Kidney tubule cell (primary cell): ENCODE results near the gene PIK3R5.
"Not testable (repeated sequence)": the region's sequence is repeated elsewhere in the genome, so short reads cannot be mapped to it uniquely, and the experiment has no call there.

Source experiments
- DNase-seq: peaks from one replicate; pipeline ENCODE4 v3.0.0-alpha.2; 2018; ENCODE audit warnings: low spot score

The PIK3R5 gene

GRCh38 chr17:8965394-8966168 lies at the start of gene PIK3R5:
TSS of gene PIK3R5 (minus strand) at chr17:8965707. CDS start at chr17:8911494, 54,213 bp downstream.
- peak; percentile 24 for DNase-seq

DNA sequence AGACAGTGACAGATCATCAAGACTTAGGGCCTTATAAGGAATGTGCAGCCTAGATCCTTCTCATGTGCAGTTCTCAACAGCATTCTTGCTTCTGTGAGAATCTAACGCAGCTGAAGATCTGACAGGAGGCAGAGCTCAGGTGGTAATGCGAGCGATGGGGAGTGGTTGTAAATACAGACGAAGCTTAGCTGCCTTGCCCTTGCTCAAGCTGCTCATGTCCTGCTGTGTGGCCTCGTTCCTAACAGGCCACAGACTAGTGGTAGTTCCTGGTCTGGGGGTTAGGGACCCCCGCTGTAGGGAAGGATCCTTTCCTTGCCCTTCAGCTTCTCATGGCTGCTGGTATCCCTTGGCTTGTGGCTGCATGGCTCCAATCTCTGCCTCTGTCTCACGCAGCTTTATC lies 45.5 kb upstream of the PIK3R5 start:
- no peak for DNase-seq

DNA sequence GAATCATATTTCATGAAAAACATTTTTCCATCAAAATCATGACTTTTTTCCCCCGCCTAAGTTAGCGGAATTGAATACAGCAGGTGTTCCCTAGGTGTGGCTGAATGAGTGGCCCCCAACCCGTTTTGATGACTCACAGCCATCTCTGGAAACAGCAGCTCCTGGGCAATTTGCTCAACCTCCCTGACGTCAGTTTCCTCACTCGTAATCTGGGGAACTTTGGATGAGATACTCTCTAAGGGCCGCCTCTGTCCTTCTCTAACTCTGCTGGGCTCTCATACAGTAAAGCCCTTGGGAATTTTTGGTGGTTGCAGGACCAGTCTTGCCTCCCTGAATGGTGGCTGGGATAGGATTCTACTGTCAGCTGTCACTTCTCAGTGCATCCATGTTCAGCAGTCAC lies 44.2 kb upstream of the PIK3R5 start:
- DNase-seq, result no peak

GRCh38 chr17:9009096-9009495 lies 43.6 kb upstream of the PIK3R5 start:
- DNase-seq, result no peak

DNA sequence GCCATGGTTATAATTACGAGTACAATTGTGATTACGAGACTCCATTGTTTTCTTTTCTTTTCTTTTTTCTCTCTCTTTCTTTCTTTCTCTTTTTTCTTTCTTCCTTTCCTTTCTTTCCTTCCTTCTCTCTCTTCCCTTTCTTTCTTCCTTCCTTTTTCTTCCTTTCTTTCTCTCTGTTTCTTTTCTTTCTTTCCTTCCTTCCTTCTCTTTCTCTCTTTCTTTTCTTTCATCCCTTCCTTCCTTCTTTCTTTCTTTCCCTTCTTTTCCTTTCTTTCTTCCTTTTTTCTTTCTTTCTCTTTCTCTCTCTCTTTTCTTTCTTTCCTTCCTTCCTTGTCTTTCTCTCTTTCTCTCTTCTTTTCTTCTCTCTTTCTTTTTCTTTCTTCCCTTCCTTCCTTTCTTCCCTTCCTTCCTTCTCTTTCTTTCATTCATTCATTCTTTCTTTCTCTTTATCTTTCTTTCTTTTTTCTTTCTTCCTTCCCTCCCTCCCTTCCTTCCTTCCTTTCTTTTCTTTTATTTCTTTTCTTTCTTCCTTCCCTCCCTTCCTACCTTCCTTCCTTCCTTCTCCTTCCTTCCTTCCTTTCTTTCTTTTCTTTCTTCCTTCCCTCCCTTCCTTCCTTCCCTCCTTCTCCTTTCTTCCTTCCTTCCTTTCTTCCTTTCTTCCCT lies 41.7 kb upstream of the PIK3R5 start:
- no peak for DNase-seq

GRCh38 chr17:9006175-9006767 lies 40.8 kb upstream of the PIK3R5 start:
- no peak for DNase-seq

- DNase-seq, result no peak
Measured at GRCh38 chr17:9004961-9005285, 39.4 kb upstream of the PIK3R5 start.

GRCh38 chr17:9004132-9004960 lies 38.8 kb upstream of the PIK3R5 start:
- DNase-seq, result no peak

DNA sequence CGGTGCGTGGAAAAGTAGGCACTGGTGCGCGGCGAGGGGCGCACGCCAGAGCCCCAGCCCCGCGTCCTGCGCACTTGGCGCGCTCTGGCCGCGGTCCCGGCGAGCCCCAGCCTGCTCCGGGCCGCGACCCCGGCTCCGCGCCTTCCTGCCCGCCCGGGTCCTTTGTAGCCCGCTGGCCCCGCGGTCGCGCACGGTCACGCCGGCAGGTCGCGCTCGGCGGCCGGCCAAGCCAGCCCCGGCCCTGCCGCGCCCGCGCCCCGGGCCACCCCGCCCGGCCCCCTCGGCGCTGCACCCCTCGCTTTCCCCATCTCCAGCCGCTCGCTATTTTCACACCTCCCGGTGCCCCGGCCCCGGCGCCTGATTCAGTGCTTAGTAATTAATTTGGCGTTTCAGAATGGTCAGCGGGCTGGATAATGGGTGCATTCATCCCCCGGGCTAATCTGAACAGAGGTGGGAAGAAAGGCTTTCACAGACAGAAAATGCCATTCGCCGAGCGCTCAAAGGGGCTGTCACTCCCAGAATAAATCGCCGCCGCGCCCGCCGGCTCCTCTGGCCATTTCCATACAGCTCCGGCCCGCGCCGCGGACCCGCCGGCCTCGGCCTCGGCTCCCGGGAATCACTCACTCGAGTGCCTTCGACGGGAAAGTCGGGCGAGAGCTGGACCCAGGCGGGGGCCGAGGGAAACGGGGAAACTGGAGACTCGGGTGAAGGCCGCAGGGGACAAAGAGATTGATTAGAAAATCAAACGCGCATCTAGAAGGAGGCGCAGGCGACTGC lies 38.0 kb upstream of the PIK3R5 start:
- DNase-seq, result no peak

DNA sequence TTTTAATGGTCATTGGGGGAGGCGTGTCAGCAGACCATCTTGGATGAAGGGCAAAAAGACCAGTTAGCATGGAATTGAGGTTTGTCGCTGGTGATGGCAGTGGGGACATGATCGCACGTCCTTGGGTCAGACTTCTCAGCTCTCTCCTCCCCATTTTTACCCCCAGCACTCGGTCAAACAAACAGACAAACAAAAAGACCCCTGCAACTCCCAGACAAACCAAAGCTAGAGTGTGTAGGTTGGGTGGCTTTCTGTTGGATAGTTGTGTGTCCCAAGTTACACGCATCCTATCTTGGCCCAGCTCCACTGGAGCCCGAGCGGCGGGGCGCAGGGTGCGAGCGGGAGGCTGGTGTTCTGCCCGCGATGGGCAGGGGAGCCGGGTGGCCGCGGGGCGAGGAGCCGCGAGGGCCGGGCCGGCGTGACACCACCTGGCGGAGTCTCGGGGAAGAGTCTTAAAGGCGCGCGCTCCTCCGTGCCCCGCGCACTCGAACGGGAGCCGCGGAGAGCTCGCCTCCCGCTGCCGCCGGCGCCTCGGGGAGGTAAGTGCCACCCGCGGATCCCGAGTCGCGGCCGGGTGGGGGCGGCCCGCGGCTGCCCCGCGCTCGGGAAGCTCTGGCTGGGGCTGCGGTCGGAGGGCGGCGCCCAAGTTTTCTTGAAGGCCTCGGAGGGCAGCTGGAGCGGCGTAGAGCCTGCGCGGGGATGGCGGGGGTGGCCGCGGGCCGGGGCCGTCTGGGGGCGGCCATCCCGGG lies 37.3 kb upstream of the PIK3R5 start:
- peak; percentile 26 for DNase-seq

DNA sequence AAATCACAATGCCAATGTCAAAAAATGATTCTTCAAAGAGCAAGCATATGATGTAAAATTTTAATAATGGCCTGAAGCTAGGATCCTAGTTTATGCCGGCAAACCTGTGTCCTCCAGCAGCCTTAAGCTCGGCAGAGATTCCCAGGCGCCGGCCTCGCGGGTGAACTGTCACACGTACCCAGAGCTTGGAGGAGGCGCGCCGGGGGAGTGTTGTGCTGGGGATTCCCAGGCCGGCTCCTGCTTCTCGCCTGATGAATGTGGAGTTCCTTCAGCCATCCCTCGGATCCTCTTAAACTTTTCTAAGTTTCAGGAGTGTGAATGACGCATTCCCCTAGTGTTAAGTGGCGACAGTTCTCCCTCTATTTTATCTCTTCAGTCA lies 36.7 kb upstream of the PIK3R5 start:
- DNase-seq, result peak; percentile 36

DNA sequence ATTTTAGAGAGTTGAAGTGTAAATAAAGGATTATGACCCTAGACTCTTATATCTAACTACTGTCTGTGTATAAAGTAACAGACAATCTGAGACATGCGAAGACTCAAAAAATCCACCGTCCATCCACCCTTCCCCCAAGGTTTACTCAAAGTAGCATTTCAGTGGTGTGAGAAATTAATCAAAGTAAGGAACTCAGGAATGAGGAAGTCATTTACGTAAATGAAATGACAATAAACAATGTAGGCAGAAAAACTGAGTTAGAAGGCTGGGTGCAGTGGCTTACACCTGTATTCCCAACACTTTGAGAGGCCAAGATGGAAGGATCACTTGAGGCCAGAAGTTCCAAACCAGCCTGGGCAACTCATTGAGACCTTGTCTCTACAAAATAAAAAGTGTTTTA lies 36.1 kb upstream of the PIK3R5 start:
- DNase-seq, result peak; percentile 8

DNA sequence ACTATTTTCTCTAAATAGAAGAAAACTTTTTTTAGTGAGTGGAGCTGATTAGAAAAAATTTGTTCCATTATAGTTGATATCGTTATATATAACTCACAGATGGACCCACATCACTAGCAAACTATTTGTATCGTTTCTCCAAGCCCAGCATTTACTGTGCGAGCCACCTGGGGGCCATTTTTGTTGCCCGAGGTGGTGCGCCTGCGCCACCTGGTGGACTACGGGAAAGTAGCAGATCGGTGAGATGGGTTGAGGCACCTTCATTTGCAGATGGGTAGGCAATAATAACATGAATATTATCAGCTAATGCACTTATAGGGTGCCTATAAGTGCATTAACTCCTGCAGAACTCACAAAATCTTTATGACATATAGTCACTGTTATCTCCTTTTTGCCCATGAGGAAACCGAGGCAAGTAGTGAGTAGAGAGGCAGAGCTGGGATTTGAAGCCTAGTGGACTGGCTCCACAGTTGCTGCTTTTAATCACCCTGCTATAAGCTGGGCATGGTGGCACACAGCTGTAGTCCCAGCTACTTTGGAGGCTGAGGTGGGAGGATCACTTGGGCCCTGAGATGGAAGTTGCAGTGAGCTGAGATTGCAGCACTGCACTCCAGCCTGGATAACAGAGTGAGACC lies 32.6 kb upstream of the PIK3R5 start:
- DNase-seq, result peak; percentile 69

DNA sequence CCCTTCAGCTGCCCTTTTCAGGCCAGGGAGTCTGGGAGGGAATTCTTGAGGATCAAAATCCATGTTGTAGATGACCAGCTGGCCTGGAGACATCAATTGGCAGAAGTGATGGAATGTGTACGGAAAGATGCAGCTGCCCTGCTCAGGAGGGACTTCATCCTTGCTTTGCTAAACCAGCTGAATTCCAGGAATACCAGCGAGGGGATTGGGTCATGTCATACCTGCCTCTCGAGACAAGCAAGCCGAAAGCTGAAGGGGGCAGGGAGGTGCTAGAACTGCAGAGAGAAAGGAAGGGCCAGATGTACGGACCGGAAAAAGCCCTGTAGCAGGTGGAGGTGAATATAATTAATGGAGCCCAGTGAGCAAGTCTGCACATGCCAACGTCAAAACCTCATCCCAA lies 30.2 kb upstream of the PIK3R5 start:
- DNase-seq, result no peak

GRCh38 chr17:8994319-8994718 lies 28.8 kb upstream of the PIK3R5 start:
- DNase-seq, result peak; percentile 53

GRCh38 chr17:8991514-8992285 lies 26.2 kb upstream of the PIK3R5 start:
- DNase-seq, result peak; percentile 60

GRCh38 chr17:8988263-8988935 lies 22.9 kb upstream of the PIK3R5 start:
- DNase-seq, result not testable (repeated sequence)

DNA sequence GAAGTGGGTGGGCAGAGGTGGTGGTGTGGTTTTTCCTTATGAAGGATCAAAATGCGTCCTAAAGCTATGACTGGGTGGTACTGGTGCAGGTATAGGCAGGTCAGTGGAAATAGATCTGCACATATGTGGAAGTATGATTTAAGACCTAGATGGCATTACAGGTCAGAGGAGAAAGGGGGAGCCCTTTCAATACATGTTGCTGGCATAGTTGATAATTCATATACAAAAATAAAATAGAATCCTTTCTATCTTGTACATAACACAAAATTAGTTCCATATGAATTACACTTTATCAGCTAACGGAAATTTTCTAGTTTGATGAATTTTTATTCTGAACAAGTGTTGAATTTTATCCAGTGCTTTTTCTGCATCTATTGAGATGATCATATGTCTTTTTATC lies 20.8 kb upstream of the PIK3R5 start:
- DNase-seq, result no peak

DNA sequence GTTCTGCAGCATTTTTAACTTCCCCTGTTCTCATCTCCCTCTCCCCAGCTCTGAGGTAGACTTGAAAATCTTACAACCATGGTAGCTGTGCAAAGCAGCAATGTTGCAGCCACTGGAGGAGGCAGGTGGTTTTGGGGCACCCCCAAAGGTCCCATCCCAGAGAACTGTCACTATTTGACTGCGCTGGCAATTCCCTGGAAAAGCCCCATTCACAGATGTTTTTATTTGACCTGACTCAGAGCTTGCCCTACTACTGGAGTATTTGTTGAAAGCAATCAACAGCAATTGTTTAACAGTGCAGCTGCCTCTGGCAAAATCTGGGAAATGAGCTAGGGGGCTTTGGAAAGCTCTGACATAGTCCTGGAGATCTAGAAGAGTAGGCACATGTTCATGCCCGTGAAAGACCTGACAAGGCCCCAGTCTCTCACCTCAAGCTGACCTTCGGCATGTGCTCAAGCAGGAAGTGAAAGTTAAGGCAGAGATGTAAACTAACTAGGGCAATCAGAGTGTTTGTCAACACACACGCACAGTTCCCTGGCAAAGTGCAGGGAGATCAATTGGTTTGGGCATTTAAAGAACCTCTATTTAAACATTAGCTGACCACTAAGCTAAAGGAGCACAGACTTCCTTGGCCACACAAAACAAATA lies 19.7 kb upstream of the PIK3R5 start:
- DNase-seq, result no peak
